NCI-H1105 (cell line): ENCODE measurements around the gene ACACB.

Experiments
- DNase-seq: peaks from one replicate; lab custom pipeline; 2025; lab: John Stamatoyannopoulos, UW

The ACACB gene

GRCh38 chr12:109278912-109279311, 162.5 kb downstream of the ACACB start:
- no peak for DNase-seq

DNA sequence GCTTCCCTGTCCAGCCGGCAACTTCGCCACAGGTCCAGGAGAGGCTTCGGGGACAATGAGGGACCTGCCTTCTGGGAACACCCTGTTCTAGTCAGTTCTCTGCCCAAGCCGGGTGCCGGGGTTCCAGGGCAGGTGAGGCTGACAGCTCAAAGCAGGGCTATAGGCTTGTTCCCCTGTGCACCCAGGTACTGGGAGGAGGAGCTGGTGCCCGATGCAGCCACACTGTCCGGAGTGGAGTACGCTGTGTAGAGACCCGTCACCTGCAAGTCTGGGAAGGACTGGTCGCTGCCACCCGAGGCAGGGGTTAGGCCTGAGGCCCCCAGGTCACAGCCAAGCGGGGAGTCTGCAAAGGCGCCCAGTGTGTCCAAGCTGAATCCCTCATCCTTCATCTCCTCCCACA, 163.1 kb downstream of the ACACB start:
- no peak for DNase-seq

DNA sequence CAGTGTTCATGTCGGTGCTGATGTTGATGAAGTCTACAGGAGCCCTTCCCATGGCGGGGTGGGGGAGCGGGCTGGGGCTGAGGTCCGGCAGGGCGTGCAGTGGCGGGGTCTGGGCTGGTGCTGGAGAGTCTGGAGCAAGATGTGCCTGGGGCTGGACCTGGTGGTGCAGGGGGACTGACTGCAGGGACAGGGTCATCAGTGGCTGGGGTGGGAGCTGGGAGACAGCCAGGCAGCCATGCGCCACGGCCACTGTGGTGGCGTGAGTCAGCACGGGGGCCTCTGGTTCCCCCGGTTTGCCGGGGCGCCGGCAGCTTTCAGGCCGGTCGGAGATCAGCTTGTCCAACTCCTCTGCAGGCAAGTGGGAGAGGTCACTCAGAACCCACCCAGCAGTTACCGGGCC, 165.1 kb downstream of the ACACB start:
- DNase-seq, result no peak

- no peak for DNase-seq
Measured at GRCh38 chr12:109284392-109284791, 168.0 kb downstream of the ACACB start.

- no peak for DNase-seq
Measured at GRCh38 chr12:109286252-109286651, 169.9 kb downstream of the ACACB start.

DNA sequence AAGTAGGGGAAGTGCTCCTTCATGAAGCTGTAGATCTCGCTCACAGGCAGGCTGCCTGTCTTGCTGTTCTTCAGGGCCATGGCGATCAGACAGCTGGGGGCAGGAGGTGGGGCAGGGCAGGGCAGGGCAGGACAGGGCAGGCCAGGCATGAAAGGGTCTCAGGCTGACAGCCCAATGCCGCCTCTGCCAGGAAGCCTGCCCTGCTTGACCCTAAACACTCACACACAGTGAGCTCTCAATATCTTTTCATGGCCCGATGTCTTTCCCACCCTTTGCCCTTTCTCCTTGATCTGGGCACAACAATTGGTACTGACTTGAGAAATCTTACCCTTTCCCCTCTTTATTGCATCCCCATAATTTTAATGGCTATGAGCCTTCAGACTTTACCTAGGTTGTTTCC, 170.3 kb downstream of the ACACB start:
- DNase-seq, result no peak

GRCh38 chr12:109287181-109287580, 170.8 kb downstream of the ACACB start:
- no peak for DNase-seq

- DNase-seq, result no peak
Measured at GRCh38 chr12:109287811-109288469, 171.6 kb downstream of the ACACB start.

DNA sequence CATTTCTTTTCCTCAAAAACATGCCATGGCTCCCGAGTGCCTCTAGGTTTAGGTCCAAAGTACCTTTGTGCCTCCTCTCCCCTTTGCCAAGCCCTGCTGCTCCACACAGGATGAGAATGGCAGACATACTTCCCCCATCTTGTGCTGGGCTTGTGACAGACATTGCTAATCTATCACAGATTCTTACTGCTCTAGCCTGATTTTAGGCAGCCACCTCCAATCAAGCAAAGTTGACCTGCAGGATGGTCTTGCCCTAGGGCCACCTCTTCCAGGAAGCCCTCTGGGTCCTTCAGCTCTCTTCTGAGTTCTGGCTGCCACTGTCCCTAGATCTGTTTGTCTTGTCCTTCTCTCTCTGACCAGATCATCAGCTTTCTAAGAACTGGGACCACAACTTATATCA, 172.2 kb downstream of the ACACB start:
- DNase-seq, result no peak

DNA sequence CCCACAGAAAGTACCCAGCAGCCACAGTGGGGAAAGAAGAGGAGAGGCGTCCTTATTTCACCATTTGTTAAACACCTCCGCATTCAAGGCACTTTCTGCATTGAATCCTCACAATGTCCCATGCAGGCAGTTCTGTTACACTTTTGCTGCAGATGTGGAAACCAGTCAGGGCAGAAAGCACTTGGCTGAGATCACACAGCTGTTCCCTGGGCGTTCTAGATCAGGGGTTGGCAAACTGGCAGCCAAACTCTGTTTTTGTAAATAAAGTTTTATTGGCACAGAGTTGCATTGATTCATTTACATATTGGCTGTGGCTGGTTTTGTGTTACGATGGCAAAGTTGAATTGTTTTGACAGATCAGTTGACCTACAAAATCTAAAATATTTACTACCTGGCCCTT, 172.6 kb downstream of the ACACB start:
- DNase-seq, result no peak

DNA sequence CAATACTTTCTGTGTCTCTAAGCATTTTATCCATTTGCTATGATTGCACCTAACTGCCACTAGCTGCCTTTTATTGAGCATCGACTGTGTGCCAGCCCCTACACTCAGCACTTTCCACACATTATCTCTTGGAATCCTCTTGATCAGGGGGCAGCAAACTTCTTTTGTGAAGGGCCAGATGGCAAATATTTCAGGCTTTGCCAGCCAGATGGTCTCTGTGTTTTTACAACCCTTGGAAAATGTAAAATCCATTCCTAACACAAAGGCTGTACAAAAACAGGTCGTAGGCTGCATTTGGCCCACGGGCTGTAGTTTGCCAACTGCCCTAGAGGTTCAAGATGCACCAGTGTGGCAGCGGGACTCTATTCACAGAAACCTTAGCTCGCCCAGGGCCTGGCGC, 173.2 kb downstream of the ACACB start:
- no peak for DNase-seq

DNA sequence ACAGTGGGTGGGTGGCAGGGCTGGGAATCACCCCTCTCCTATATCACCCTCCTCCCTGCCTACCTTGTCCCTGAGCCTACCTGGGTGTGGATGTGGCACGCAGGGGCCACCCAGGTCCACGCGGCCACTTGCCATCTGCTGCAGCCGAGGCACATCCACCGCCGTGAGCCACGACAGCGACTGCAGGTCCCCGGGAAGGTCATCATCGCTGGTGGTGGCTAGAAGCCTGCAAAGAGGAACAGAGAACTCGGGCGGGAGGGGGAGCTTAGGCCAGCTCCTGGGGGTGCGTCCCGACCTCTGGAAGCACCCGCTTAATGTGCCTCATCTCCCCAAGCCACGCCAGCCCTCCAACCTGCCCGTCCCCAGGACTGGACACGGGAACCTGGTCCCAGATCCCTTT, 173.7 kb downstream of the ACACB start:
- no peak for DNase-seq

GRCh38 chr12:109291117-109291516, 174.7 kb downstream of the ACACB start:
- DNase-seq, result no peak

- peak; percentile 99 for DNase-seq
Measured at GRCh38 chr12:109291521-109292341, 175.3 kb downstream of the ACACB start.

DNA sequence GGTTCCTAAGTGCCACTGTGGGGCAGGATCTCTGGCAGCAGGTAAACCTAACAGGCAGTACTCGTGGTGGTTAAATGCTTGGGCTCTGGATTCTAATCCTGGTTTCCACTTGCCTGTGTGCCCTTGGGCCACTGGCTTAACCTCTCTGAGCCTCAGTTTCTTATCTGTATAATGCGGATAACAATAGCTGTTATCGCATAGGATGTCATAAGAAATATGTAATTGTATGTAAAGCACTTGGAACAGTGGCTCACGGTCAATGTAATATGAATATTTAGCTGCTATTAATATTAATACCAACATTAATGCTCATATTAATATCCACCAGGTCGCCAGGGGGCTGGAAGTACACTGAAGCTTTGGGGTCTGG, 175.9 kb downstream of the ACACB start:
- no peak for DNase-seq

DNA sequence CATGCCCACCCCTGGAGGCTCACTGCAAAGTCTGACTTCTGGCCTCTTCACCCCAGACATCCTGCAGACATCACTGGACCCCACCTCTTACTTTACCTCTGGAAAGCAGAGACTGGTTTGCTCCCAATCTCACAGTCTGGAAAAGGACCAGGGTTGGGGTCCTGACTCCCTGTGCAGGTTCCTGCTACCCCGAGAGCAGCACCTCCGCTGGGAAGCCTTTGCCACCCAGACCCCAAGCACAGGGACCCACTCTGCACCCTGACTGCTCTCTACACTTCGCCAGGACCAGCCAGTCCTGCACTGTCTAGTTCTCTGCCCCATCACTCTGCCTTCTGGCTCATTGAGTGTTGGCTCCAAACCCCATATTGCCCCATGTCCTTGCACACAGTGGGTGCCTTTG, 176.7 kb downstream of the ACACB start:
- DNase-seq, result no peak

- DNase-seq, result no peak
Measured at GRCh38 chr12:109294286-109294796, 178.0 kb downstream of the ACACB start.

DNA sequence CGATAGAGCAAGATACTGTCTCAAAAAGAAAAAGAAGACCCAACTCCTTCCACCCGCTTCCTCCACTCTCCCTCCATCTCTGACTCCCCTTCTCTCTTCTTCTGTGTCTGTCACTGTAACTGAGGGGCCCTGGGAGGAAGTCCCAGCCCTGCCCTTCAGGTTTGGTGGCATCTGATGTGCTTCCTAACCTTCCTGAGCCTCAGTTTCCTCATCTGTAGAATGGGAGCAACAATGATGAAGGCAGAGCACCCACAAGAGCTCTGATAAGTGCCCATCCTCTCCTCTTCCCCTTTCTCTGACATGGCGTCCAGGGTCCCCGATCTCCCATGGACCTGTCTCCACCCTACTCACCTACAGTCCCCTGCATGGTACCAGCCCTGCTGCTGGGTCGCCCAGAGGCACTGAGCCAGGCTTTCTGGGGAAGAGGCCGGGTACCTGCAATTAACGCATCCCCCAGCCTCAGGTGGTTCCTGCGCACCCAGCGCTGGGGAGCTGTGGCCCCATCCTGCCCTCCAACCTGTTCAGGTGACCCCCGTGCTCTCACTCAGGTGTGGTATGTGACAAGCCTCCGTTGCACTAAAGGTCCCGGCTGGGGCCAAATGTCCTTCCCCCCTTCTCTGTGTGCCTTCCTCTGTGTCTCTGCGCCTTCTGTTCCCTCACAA, 179.5 kb downstream of the ACACB start:
- DNase-seq, result no peak

- DNase-seq, result no peak
Measured at GRCh38 chr12:109296431-109296830, 180.0 kb downstream of the ACACB start.

DNA sequence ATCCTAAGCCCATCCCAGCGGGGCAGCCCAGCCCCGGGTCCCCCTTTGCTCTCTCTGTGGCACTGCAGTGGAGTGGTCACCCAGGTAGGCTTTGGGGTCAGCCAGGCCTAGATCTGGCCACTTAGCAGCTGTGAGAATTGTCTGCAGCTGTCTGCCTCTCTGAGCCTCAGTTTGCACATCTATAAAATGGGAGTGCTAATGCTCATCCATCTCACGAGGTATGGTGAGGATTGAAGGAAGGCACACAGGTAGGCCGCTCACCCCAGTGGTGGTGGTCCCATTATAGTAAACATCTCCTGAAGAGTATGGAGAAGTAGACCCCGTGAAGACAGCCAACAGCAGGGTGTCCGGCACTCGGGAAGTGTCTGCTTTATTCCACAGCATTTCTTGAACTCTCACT, 183.5 kb downstream of the ACACB start:
- no peak for DNase-seq

DNA sequence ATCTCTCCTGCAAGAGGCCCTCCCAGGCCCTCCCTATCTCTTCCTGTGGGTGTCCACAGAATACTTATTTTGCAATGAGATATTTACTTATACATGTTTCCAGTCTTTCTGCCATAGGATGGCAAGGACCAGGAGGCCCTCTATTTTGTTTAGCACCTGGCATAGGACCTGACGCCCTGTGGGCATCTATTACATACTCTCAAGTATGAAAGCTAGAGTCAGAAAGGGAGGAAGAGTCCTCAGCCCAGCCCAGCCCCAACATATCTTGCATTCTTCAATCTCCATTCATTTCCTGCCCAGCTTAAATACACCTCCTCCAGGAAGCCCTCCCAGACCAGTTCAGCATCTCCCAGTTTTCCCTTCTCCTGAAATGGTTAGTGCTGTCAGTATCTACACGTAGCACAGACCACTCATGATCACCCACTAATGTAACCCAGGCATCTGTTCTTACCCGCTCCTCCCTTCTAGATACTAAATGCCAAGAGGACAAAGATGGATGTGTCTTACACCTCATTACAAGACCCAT, 185.3 kb downstream of the ACACB start:
- DNase-seq, result no peak

GRCh38 chr12:109302358-109302757, 186.0 kb downstream of the ACACB start:
- DNase-seq, result no peak

DNA sequence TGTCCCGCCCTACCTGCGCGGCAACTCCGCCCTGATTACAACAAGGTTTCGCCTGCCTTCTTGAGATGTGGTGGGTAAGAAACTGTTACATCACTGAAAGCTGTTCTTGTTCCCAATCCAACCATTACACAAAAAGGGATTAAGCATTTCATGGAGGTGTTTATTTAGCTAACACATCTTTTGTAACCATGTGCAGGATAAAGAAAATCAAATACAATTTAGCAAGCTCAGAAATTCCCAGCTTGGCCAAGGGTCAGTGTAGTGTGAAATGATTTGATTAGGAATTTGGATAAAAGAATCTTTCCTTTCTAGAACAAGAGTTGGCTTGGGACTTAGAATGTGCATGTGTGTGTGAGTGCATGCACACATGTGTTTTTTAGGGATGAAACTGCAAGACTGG, 186.4 kb downstream of the ACACB start:
- DNase-seq, result no peak
